GM19452 (cell line): ENCODE results near the gene UGGT2.

ENCODE experiments used
- ATAC-seq: cut with Tn5 transposase; IDR thresholded peaks from one replicate; pipeline ENCODE4 v1.9.1; 2021; ENCODE audit not compliant: unreplicated experiment

The UGGT2 gene, protein sequence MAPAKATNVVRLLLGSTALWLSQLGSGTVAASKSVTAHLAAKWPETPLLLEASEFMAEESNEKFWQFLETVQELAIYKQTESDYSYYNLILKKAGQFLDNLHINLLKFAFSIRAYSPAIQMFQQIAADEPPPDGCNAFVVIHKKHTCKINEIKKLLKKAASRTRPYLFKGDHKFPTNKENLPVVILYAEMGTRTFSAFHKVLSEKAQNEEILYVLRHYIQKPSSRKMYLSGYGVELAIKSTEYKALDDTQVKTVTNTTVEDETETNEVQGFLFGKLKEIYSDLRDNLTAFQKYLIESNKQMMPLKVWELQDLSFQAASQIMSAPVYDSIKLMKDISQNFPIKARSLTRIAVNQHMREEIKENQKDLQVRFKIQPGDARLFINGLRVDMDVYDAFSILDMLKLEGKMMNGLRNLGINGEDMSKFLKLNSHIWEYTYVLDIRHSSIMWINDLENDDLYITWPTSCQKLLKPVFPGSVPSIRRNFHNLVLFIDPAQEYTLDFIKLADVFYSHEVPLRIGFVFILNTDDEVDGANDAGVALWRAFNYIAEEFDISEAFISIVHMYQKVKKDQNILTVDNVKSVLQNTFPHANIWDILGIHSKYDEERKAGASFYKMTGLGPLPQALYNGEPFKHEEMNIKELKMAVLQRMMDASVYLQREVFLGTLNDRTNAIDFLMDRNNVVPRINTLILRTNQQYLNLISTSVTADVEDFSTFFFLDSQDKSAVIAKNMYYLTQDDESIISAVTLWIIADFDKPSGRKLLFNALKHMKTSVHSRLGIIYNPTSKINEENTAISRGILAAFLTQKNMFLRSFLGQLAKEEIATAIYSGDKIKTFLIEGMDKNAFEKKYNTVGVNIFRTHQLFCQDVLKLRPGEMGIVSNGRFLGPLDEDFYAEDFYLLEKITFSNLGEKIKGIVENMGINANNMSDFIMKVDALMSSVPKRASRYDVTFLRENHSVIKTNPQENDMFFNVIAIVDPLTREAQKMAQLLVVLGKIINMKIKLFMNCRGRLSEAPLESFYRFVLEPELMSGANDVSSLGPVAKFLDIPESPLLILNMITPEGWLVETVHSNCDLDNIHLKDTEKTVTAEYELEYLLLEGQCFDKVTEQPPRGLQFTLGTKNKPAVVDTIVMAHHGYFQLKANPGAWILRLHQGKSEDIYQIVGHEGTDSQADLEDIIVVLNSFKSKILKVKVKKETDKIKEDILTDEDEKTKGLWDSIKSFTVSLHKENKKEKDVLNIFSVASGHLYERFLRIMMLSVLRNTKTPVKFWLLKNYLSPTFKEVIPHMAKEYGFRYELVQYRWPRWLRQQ (N-terminal part only)

DNA sequence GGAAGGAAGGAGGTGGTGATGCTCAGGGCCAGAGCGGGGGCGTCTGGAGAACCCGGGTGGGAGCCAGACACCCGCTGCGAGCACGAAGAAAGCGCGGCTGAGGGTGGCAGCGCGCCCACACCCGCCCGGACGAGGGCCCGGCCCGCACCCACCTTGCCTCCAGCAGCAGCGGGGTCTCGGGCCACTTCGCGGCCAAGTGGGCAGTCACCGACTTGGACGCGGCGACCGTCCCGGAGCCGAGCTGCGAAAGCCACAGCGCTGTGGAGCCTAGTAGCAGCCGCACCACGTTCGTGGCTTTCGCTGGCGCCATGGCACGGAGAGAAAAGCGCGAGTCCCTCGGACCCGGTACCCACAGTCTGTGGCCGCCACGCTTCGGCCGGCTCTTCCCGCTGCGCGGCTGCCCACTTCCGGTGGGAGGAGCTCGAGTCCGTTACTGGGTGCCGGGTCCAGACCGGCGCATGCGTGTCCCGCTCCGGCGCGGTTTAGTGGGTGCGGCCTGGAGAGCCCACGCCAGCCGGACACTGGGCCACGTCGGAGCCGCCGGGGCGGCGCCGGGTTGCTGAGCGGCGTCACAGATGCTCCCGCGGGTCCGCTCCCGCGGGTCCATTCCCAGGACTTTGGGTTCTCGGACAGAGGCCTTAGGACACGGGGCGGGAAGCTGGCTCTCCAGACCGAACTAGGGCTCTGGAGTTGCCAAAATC is at the start of gene UGGT2:
Gene UGGT2 (minus strand): TSS at position 399 of the 701 bp plus-strand sequence. CDS start 89 bp downstream, at position 310.
- peak; percentile 94 for ATAC-seq

DNA sequence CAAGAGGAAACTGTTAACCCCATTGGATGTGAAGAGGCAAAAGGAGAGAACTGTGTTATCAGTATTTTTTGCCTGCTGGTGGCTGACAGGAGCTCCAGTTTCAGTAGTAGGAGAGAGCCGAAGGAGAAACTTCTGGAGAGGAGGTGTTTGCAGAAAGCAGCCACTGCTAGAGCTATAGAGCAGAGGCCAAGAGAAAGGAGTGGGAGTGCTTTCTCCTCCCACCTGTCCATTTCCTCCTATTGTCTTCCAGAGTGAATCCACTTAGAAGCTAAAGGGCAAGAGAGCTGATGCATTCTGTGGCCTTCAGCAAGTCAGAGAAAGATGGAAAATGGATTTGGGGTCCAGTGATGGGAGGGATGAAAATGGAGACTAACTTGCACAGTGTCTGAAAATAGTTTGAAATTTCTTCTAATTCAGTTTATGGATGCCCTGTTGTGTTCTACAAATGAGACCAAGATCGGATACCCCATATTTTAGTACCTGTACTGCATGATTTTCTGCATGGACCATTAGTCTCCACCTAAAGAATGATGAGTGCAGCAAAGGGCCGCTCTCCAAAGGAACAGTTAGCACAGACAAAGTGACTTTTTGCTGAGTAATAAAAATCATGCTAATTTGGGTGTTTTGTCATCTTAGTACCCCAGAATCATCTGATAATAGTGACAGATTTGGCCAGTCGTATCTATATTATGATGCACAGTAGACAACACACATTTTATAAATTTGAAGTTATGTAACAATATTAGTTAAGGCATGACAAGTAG is 47.4 kb upstream of the UGGT2 start:
- ATAC-seq, result no peak

DNA sequence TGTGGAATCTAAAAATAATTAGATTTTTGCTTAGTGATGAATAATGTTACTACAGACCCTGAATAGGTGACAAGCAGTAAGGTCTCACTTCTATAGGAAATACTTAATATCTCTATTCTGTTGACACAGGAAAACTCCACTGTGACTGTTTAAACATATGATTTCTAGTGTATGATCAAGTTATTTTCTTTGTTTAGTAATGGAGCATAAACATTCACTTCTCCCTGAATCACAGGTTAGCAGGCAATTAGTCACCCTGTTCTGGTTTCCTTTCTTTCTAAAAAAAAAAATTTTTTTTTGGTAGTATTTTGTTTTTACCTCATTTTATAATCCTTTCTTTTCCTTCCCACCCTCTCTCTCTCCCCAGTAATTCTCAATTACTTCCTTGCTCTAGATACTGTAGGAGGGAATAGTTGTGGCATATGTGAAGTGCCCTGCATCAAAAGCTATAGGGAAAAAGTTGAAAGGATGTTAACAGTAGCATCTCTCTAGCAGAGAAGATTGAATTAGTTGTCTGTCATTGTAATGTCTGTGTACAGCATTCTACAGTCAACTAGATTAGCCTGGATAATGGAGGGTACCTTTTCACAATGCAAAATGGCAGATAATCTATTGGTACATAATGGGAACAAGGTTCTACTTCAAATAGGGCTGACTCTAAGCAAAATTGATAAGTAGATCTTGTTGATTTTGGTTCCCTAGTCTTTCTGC is 40.2 kb upstream of the UGGT2 start:
- ATAC-seq, result no peak

DNA sequence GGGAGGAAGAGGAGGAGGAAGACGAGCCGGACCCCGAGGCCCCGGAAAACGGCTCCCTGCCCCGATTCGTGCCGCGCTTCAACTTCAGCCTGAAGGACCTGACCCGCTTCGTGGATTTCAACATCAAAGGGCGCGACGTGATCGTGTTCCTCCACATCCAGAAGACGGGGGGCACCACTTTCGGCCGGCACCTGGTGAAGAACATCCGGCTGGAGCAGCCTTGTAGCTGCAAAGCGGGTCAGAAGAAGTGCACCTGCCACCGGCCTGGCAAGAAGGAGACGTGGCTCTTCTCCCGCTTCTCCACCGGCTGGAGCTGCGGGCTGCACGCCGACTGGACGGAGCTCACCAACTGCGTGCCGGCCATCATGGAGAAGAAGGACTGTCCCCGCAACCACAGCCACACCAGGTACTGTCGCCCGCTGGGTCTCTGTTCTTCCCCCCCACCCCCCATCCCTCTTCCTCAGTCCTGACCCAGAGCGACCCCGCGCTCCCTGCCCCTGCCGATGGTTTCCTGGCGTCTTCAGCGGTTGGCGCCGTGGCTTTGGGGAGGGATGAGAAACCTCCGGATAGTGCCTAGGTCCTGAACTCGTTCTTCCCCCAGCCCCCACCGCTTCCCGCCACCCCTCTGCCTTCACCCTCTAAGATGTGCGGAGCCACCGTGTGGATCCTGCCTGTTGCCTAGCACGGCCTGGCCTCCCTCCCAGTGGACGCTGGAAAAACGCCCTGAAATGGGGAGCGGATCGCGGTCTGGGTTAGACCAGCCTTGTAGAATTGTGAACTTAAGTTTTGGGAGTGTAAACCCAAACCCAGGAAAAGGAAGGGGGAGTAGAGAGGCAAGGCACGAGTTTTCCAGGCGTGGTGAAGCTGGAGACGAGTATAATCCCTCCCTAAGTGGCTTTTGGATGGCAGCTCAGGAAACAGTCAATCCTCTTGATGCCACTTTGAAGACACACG is 38.2 kb upstream of the UGGT2 start:
- ATAC-seq, result no peak

DNA sequence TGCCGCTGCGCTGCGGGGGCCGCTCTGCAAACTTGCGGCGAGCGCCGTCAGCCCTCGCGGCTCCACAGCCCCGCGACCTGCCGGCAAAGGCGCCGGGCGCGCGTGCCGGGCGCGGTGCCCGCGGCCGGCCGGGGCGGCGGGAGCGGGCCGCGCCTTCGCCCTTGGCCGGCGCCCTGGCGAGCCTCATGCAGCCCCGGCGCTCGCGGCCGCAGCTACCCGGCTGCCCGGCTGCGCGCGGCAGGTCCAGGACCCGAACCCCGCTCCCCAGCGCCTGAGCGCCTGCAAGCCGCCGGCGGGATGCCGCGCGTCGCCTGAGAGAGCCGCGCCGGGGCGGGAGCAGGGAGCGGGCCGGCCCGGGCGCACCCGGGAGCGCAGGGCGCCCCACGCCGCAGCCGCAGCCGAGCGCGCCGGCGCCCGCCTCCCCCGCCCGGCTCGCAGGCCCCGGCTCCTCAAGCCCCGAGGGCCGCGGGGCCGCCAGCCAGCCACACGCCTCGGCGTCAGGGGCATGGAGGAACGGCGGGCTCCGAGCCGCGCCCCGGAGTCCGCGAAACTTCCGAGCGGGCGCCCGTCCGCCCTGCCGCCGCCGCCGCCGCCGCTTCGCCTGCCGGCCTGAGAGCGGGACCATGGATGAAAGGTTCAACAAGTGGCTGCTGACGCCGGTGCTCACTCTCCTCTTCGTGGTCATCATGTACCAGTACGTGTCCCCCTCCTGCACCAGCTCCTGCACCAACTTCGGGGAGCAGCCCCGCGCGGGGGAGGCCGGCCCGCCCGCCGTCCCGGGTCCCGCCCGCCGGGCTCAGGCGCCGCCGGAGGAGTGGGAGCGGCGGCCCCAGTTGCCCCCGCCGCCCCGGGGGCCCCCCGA is 37.3 kb upstream of the UGGT2 start:
- ATAC-seq, result no peak

DNA sequence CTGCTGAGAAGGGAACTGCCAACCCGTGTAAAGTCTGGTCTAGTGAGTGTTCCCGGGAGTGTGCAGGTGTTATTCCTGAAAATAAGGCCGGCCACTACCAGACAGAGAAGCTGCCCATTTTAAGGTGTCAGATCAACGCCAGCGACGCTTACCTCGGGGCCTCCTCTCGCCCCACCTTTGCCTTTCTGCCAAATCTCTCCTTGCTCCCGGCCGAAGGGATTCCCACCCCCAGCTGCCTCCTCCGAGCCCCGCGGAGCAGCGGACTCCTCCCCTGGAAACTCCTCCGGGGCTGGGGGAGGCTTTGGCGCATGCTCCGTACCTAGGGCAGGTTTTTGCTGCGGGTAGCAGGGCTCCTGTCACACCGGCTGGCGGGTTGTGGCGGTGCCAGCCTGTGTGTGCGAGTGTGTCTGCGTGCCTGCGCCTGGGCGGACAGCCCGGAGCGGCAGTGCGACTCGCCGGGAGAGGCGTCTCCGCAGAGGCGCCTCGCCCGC is 36.6 kb upstream of the UGGT2 start, which contains the start of gene HS6ST3:
Gene HS6ST3 (plus strand): TSS at position 359 of the 491 bp plus-strand sequence.
- ATAC-seq, result no peak

DNA sequence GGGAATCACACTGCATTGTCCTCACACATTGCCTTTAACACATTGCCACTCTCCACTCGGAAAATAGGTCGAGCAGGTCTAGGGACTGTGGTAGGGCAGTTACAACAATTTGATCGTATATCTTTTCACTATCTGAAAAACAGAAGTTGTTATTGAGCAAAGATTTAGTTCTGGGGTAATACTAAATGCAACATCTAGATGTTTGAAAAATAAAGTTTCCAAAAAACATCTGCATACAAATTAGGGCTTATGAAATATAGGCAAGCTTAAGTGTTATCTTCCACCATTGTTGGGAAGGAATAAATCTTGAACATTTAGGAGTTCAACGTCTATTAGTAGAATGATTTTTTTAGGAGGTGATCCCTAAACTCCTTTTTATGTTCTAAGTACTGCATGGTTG is 35.9 kb upstream of the UGGT2 start:
- no peak for ATAC-seq

DNA sequence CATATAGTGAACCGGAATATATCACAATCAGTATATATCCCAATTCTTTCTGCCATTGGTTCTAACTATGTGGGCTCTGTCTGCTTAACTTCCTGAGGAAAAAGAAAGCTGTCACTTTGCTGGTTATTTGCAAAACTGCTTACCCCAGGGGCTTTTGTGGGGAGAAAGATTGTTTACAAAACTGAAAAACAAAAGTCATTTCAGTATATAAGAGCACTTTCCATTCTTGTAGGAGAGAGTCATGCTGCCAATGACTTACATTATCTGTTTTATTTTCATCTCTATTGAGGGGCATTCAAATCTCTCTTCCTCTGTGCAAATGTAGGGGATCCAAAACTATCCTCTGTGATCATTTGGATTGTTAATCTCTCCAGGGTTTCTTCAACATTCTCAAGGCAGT is 33.5 kb upstream of the UGGT2 start:
- no peak for ATAC-seq

DNA sequence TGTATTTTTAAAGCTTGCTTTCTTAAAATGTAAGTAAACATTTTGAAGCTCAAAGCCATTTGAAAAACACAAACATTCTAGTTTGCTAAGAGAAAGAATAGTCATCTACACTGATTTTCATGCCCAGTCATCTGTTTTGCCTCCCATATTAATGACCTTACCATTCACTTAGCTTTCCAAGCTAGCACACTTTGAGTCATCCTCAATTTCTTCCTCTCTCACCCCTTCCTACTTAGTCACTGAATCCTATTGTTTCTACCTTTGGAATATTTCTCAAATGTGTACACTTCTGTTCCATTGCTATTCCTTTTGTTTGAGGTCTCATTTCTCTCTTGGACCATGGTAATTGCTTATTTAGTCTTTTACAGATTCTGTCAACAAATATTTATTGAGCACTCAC is 29.4 kb upstream of the UGGT2 start:
- no peak for ATAC-seq

DNA sequence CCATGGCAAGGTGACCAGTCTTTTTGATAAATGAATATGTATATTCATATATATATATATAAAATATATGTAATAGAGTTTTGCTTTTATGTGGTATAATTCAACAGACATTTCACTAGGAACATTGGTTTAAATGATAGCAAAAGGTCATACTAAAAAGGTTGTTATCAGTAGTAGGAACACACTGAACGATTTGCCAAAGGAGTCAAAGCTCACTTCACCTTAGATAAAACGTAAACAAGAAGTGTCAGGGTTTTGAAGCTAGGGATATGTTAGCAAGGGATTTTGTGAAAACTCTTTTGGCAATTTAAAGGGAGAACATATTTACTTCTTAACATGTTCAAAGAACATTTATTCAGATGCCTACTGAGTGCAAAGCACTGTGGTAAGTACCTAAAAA is 28.7 kb upstream of the UGGT2 start:
- ATAC-seq, result no peak

DNA sequence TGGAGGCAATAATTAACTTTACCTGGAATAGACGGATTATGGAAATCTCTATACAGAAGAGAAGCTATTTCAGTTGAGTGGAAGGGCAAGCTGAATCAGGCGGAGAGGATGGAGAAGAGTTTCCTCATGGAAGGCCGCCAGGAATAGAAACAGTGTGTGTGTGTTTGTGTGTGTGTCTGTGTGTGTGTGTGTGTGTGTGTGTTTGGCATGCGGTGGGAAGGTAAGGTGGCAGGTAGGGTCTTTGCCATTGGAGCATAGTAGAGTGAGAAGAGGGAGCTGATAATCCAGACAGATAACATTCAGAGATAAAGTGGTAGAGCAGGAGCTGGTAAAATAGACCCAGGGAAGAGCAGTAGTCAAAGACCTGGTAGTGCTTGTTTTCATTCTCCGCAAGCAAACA is 27.5 kb upstream of the UGGT2 start:
- ATAC-seq, result no peak

DNA sequence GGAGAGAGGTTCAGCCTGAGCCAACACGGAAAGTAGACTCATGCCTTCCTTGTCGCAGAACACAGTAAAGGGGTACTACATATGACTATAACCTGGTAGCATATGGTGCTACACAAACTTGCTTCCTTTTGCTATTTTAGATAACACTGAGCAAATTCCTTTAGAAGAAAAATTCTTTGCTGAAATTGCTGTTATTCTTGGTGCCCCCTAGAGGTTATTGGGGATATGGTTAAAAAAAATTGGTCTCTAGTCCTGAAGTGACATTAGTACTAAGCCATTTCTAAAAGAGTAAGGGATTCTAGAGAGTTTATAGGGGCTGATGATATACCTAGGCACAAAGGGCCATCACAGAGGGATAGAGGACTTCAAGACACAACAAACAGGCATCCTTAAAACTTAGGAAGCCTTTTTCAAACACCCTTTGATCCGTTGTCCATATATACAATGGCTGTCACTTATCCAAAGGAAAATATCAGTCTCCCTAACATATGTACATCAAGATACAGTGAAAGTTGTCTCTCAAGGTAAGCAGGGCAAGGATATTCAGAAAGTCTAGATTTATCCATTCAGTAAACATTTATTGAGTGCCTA is 22.8 kb upstream of the UGGT2 start:
- ATAC-seq, result no peak

DNA sequence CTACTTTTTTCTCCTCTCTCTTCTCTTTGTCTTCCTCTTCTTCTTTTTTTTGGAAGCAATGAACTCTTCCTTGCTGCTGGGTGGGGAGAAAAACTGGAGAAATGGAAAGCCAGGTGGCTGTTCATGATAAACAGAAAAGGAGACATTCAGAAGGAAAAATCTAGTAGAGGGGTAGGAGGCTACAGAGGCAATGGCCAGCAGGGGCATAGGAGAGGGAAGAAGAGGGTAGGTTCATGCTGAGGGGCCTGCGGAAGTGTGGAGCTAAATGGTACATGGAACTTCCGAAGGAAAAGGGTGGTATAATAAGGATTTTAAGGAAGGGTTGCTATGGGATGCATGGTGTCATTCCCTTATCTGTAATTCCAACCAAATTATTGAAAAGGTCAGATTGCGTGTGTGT is 19.2 kb upstream of the UGGT2 start:
- no peak for ATAC-seq

DNA sequence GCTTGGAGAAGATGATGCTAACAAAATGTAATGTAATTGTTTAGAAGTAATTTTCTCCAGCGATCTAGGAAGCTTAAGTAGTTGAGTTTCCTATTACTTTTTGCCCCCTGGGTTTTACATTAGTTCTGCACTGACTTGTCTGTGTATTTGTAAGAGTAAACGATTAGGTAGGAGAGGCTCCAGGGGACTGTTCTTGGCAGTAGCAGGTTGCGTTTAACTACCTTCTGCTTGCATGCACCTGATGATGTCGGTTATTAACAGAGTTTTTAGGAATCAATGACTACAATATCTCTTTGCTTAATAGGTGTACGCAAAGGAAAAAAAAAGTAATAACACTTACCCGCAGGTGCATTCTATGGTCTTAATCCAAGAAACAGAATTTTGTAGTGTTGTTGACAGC is 18.3 kb upstream of the UGGT2 start:
- no peak for ATAC-seq

DNA sequence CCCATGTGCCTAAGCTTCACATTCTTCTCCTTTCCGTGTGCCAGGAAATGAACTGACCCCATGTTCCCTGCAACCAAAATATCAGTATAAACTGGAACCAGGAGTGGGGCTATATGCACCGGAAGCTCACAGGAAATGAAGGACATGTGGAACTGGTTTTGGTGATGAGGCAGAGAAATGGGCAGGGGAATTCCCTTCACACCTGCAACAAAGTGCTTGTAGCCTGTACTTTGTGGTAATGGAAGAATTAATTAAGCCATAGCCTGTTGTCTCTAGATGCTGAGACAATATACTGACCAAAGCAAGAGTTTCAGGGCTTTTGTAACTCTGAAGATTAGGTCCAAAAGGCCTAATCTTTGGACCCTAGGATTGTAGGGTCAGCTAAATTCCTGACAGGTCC is 15.5 kb upstream of the UGGT2 start:
- ATAC-seq, result no peak

DNA sequence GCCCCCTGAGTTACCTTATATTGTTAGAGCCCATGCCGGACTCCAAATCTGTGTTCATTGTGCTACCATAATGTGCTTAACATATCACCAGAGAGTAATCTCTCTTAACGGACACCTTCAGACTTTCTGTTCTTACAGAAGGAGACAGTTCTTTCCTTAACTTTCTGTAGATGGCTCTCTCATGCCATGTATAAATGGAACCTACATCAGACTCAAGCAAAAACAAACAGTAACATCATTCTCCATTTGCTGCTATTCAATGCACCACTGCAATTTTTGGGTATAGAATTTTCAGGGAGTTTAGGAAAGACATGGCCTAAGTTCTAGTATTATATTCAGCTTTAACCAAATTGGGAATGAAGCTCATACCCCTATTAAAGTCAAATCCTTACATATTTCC is 12.6 kb upstream of the UGGT2 start:
- no peak for ATAC-seq

DNA sequence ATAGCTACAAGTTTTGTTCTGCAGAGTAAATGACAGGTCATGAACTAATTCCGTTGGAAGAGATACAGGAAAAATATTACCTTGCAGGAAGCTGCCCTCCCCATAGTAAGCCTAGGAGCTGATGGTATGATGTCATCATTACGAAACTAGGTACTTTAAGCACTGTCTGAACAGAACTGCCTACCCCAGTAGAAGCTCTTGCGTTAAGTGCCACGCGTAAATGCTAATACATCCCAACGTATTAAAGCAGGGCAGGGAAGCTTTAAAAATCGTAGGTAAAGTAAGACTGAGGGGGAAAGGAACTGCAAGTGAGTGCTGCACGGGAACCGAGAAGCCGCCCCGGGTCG is 572 bp downstream of the UGGT2 start:
- ATAC-seq, result peak; percentile 54
